Thyroid gland (tissue), 4 donors: ENCODE measurements around the gene KCTD18.

Source experiments
- POLR2A ChIP-seq, 2 donors: fragments of 450-650 bp; IDR thresholded peaks; one replicate each; pipeline ENCODE4 v1.6.1; 2017; ENCODE audit warnings: antibody characterized with exemption in 2 of 2, mild to moderate bottlenecking in 2 of 2, moderate library complexity in 1 of 2
- TF ChIP-seq, protein P1 (sequence below), 6 experiments: fragments of 200-600 bp in 3 of 6; fragments of 450-650 bp in 3 of 6; sonication (generic) in 3 of 6; IDR thresholded peaks; one replicate each; pipeline ENCODE4 v1.5.1; 2016 to 2019; ENCODE audit warnings: antibody characterized with exemption in 6 of 6, mild to moderate bottlenecking in 2 of 6, inconsistent platforms in 1 of 6, moderate library complexity in 1 of 6

DNA sequence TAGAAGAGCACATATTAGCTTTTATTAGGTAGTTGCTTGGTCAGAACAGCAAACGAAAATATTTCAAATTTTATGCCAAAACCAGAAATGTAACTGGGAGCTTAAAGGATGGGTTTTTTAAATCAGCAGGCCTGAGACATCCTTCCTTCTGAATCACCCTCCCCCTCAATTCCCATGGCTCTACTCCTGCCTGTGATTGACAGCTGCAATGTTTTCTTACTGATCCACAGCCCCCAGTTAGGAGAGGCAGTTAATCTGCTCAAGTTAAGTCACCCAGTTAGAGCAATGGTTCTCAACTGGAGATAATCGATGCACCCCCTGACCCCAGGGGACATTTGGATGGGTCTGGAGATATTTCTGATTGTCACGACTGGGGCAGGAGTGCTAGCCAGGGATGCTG lies 24.9 kb downstream of the KCTD18 start:
- TF ChIP-seq, protein P1, sequence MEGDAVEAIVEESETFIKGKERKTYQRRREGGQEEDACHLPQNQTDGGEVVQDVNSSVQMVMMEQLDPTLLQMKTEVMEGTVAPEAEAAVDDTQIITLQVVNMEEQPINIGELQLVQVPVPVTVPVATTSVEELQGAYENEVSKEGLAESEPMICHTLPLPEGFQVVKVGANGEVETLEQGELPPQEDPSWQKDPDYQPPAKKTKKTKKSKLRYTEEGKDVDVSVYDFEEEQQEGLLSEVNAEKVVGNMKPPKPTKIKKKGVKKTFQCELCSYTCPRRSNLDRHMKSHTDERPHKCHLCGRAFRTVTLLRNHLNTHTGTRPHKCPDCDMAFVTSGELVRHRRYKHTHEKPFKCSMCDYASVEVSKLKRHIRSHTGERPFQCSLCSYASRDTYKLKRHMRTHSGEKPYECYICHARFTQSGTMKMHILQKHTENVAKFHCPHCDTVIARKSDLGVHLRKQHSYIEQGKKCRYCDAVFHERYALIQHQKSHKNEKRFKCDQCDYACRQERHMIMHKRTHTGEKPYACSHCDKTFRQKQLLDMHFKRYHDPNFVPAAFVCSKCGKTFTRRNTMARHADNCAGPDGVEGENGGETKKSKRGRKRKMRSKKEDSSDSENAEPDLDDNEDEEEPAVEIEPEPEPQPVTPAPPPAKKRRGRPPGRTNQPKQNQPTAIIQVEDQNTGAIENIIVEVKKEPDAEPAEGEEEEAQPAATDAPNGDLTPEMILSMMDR (IDR thresholded peaks at IDR 0.05): no peak
- no peak for TF ChIP-seq POLR2A (IDR thresholded peaks at IDR 0.05)
